Bronchial epithelial cell (primary cell): ENCODE data around the gene FAM20A. TPM values are rescaled to one million over a fixed set of nuclear protein-coding genes. Genes with fewer than 3 reads are reported as not detected.

Source experiments
- DNase-seq: peaks from one replicate; pipeline ENCODE4 v3.0.0-alpha.2; 2010; ENCODE audit warnings: low read depth
- FAIRE-seq: peaks from 2 replicates; lab custom pipeline; 2011; peaks lifted over from hg19 to GRCh38; lab: Jason Lieb, UNC
- H3K27me3 ChIP-seq: 2 replicates; pipeline ENCODE4 v1.5.1; 2011; ENCODE audit warnings: low read length; ENCODE audit not compliant: control insufficient read depth, insufficient read depth
- H3K36me3 ChIP-seq: 2 replicates; pipeline ENCODE4 v1.5.1; 2011; ENCODE audit warnings: low read length; ENCODE audit not compliant: control insufficient read depth, insufficient read depth
- H3K4me3 ChIP-seq: 2 replicates; pipeline ENCODE4 v1.5.1; 2011; ENCODE audit warnings: mild to moderate bottlenecking, low read depth, low read length, control low read depth
- CTCF ChIP-seq: IDR thresholded peaks from 2 replicates; pipeline ENCODE4 v1.5.1; 2011; ENCODE audit warnings: mild to moderate bottlenecking, moderate library complexity, low read length, control low read depth, inconsistent platforms; ENCODE audit not compliant: insufficient read depth, severe bottlenecking
- total RNA-seq: library from RNA; depleted of rRNA; stranded (reverse); fragments of >200 nt; gene quantifications from 2 replicates; pipeline ENCODE4 v1.2.1, GENCODE V29; 2014

Gene FAM20A
- total RNA-seq, 1 donor from 2014 or later: 0.26 TPM

DNA sequence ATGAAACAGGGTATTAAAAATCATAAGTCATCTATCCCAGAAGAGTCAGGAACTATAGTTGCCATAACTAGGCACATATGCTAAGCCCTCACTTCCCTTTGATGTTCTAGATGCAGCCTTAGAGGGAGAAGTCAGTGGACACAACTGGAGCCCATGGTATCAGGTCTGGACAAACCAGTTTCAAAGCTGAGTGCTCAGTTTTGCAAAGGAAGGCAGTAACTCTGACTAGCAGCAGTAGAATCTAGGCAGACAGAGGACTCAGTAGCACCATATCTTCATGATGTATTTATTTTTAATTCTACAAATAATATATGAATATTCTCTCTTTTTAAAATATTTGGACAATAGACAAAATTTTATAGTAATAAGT lies 11.7 kb upstream of the FAM20A start:
- Histone ChIP-seq H3K36me3 (no peaks in the 10 kb centered on the region), H3K4me3 (no peak overlapping the region), H3K27me3 (no peaks in the 10 kb centered on the region)
- DNase-seq (no peak), FAIRE-seq (no peak)
- no peak for TF ChIP-seq CTCF

GRCh38 chr17:68612209-68612922 lies 11.2 kb upstream of the FAM20A start:
- Histone ChIP-seq H3K36me3 (no peaks in the 10 kb centered on the region), H3K27me3 (no peaks in the 10 kb centered on the region), H3K4me3 (no peak overlapping the region)
- no peak for TF ChIP-seq CTCF
- DNase-seq (no peak), FAIRE-seq (no peak)

GRCh38 chr17:68611353-68612208 lies 10.4 kb upstream of the FAM20A start:
- no peak for FAIRE-seq
- Histone ChIP-seq H3K36me3 (no peaks in the 10 kb centered on the region), H3K27me3 (no peaks in the 10 kb centered on the region), H3K4me3 (no peak overlapping the region)
- no peak for DNase-seq
- TF ChIP-seq CTCF: no peak

DNA sequence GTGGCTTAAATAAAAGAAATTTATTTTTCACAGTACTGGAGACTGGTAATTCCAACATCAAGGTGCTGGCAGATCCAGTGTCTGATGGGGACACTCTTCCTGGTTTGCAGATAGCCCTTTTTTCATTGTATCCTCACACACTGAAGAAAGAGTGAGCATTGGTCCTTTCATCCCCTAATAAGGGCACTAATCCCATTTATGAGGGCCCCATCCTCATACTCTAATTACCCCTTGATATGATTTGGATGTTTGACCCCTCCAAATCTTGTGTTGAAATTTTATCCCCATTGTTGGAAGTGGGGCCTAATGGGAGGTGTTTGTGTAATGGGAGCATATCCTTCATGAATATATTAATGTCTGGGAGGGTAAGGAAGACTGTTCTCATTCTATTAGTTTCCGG lies 9.4 kb upstream of the FAM20A start:
- TF ChIP-seq CTCF: no peak
- Histone ChIP-seq H3K36me3 (no peaks in the 10 kb centered on the region), H3K27me3 (no peaks in the 10 kb centered on the region), H3K4me3 (no peak overlapping the region)
- no peak for DNase-seq
- FAIRE-seq: no peak

- no peak for FAIRE-seq
- Histone ChIP-seq H3K4me3 (no peak overlapping the region), H3K36me3 (no peaks in the 10 kb centered on the region), H3K27me3 (no peaks in the 10 kb centered on the region)
- no peak for DNase-seq
- no peak for TF ChIP-seq CTCF
These were observed 7.5 kb upstream of the FAM20A start for GRCh38 chr17:68608515-68609130.
